ENCODE results near the gene RBM43. TPM values are rescaled to one million over a fixed set of nuclear protein-coding genes. Genes with fewer than 3 reads are reported as not detected.

Gene RBM43
- total RNA-seq, 4 donors from 2014 or later = 3.1 to 5.2 (median 3.9) TPM

DNA sequence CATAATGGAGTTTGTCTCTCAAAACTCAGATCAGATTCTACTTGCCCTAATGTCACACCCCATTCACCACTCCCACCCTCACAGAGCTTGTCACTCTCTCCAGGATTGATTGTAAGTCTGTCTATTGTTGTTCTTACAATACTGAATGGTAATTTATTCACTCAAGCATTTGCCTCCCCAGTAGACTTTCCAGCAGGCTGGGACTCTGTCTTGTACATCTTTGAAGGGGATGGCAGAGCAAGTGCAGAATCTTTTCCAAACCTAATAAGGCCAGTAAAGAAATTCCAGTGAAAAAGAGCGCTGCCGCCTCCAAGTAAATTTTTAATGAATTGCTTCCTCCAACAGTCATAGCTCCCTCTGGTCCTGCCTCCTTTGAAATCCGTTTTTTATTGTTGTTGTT, 56.9 kb downstream of the RBM43 start:
- Histone ChIP-seq H3K27me3 (no peaks in the 10 kb centered on the region), H3K9me3 (no peaks in the 10 kb centered on the region), H3K4me3 (no peak overlapping the region), H3K36me3 (no peaks in the 10 kb centered on the region), H3K4me1 (no peaks in the 10 kb centered on the region), H3K27ac (no peak overlapping the region)
- in situ Hi-C loops (cut with MboI; ENCODE audit: low pct_ligation_motif_present in 1 of 4, low pct_unique_long_range_greater_than_20kb in 1 of 4, low sequenced_read_pairs in 3 of 4) = no loop called here
- TF ChIP-seq POLR2AphosphoS5 (IDR thresholded peaks at IDR 0.05) (no peak), EP300 (IDR thresholded peaks at IDR 0.05; ENCODE audit: low read depth) (no peak), POLR2A (IDR thresholded peaks at IDR 0.05) (no peak)
- TF ChIP-seq, protein P1, sequence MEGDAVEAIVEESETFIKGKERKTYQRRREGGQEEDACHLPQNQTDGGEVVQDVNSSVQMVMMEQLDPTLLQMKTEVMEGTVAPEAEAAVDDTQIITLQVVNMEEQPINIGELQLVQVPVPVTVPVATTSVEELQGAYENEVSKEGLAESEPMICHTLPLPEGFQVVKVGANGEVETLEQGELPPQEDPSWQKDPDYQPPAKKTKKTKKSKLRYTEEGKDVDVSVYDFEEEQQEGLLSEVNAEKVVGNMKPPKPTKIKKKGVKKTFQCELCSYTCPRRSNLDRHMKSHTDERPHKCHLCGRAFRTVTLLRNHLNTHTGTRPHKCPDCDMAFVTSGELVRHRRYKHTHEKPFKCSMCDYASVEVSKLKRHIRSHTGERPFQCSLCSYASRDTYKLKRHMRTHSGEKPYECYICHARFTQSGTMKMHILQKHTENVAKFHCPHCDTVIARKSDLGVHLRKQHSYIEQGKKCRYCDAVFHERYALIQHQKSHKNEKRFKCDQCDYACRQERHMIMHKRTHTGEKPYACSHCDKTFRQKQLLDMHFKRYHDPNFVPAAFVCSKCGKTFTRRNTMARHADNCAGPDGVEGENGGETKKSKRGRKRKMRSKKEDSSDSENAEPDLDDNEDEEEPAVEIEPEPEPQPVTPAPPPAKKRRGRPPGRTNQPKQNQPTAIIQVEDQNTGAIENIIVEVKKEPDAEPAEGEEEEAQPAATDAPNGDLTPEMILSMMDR (IDR thresholded peaks at IDR 0.05) = no peak
- WGBS, 2 donors (ENCODE audit: low coverage in 1 of 2) = 61 to 67% methylated on average over 3 of the region's 3 CpGs
- intact Hi-C loops (cut with DNase I; ENCODE audit: low total_unique reads) = no loop called here
- no peak for DNase-seq

DNA sequence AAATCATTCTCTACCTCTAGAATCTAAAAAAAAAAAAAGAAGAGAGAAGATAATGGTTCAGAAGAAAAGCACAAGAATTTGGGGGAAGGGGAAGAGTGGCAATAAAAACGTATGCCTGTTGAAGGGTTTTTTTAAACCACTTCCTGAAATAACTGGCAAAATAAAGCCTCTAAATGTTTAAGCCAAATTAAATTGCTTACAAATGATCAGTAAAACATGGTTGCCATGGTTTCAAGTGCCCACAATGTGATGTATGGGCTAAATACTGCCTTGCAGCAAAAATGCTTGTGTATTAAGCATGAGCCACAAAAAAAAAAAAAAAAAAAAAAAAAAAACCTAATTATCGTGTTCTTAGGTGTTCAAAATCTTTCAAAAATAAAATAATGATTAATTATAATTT, 60.8 kb downstream of the RBM43 start:
- no peak overlapping the region for H3K4me3 ChIP-seq
- no peaks in the 10 kb centered on the region for H3K9me3 ChIP-seq
- in situ Hi-C loops (cut with MboI; ENCODE audit: low pct_ligation_motif_present in 1 of 4, low pct_unique_long_range_greater_than_20kb in 1 of 4, low sequenced_read_pairs in 3 of 4) = no loop called here
- H3K27ac ChIP-seq = no peak overlapping the region
- 24 to 28% methylated on average over 2 of the region's 2 CpGs for WGBS, 2 donors (ENCODE audit: low coverage in 1 of 2)
- DNase-seq = no peak
- H3K27me3 ChIP-seq = no peaks in the 10 kb centered on the region
- intact Hi-C loops (cut with DNase I; ENCODE audit: low total_unique reads) = no loop called here
- no peaks in the 10 kb centered on the region for H3K4me1 ChIP-seq
- no peaks in the 10 kb centered on the region for H3K36me3 ChIP-seq
- TF ChIP-seq POLR2A (IDR thresholded peaks at IDR 0.05) (no peak), POLR2AphosphoS5 (IDR thresholded peaks at IDR 0.05) (no peak), EP300 (IDR thresholded peaks at IDR 0.05; ENCODE audit: low read depth) (no peak)
- TF ChIP-seq, protein P1 (IDR thresholded peaks at IDR 0.05) = no peak

GRCh38 chr2:151200277-151200676, 61.4 kb downstream of the RBM43 start:
- Histone ChIP-seq H3K4me3 (no peak overlapping the region), H3K36me3 (no peaks in the 10 kb centered on the region), H3K9me3 (no peaks in the 10 kb centered on the region), H3K27me3 (no peaks in the 10 kb centered on the region), H3K27ac (no peak overlapping the region), H3K4me1 (no peaks in the 10 kb centered on the region)
- intact Hi-C loops (cut with DNase I; ENCODE audit: low total_unique reads) = no loop called here
- no peak for TF ChIP-seq POLR2A (IDR thresholded peaks at IDR 0.05)
- TF ChIP-seq POLR2AphosphoS5 (IDR thresholded peaks at IDR 0.05) = no peak
- TF ChIP-seq, protein P1 (IDR thresholded peaks at IDR 0.05) = no peak
- TF ChIP-seq EP300 (IDR thresholded peaks at IDR 0.05; ENCODE audit: low read depth) = no peak
- DNase-seq = no peak
- WGBS, 2 donors (ENCODE audit: low coverage in 1 of 2) = 73 to 80% methylated on average over 5 of the region's 5 CpGs
- in situ Hi-C loops (cut with MboI; ENCODE audit: low pct_ligation_motif_present in 1 of 4, low pct_unique_long_range_greater_than_20kb in 1 of 4, low sequenced_read_pairs in 3 of 4) = no loop called here

- Histone ChIP-seq H3K36me3 (no peaks in the 10 kb centered on the region), H3K27me3 (no peaks in the 10 kb centered on the region), H3K9me3 (no peaks in the 10 kb centered on the region), H3K4me3 (no peak overlapping the region), H3K4me1 (no peaks in the 10 kb centered on the region), H3K27ac (no peak overlapping the region)
- intact Hi-C loops (cut with DNase I; ENCODE audit: low total_unique reads) (no loop called here), in situ Hi-C loops (cut with MboI; ENCODE audit: low pct_ligation_motif_present in 1 of 4, low pct_unique_long_range_greater_than_20kb in 1 of 4, low sequenced_read_pairs in 3 of 4) (no loop called here)
- WGBS, 2 donors (ENCODE audit: low coverage in 1 of 2) = 83 to 100% methylated on average over 2 of the region's 2 CpGs
- TF ChIP-seq, protein P1 (IDR thresholded peaks at IDR 0.05) = no peak
- no peak for TF ChIP-seq POLR2AphosphoS5 (IDR thresholded peaks at IDR 0.05)
- TF ChIP-seq POLR2A (IDR thresholded peaks at IDR 0.05) = no peak
- TF ChIP-seq EP300 (IDR thresholded peaks at IDR 0.05; ENCODE audit: low read depth) = no peak
- DNase-seq = no peak
These were observed 63.0 kb downstream of the RBM43 start for GRCh38 chr2:151198645-151199044.

Other genes with a start within 250 kb of the RBM43 start
- 10 to 100 TPM in 3 of 4 donors, 1 to 10 TPM in 1; 1.6 to 23.9 (median 19.3) TPM for gene NMI, start 27.8 kb upstream of the RBM43 start, total RNA-seq
- under 1 TPM in 1 of 4 donors, not detected in 3; 0.95 TPM for gene TNFAIP6, start 95.7 kb upstream of the RBM43 start, total RNA-seq
- 10 to 100 TPM; 10.8 to 43.2 (median 17.9) TPM for gene RIF1, start 148.0 kb upstream of the RBM43 start, total RNA-seq

Measured in transverse colon (tissue), 4 donors.